GM21528 (cell line): Measurements from ENCODE around the gene DNAJC7.
"Not testable (repeated sequence)": the region's sequence is repeated elsewhere in the genome, so short reads cannot be mapped to it uniquely, and the experiment has no call there.

ENCODE experiments used
- ATAC-seq: cut with Tn5 transposase; IDR thresholded peaks from one replicate; pipeline ENCODE4 v1.9.1; 2021; ENCODE audit warnings: mild to moderate bottlenecking, moderate library complexity; ENCODE audit not compliant: unreplicated experiment, low FRiP score

Gene DNAJC7

DNA sequence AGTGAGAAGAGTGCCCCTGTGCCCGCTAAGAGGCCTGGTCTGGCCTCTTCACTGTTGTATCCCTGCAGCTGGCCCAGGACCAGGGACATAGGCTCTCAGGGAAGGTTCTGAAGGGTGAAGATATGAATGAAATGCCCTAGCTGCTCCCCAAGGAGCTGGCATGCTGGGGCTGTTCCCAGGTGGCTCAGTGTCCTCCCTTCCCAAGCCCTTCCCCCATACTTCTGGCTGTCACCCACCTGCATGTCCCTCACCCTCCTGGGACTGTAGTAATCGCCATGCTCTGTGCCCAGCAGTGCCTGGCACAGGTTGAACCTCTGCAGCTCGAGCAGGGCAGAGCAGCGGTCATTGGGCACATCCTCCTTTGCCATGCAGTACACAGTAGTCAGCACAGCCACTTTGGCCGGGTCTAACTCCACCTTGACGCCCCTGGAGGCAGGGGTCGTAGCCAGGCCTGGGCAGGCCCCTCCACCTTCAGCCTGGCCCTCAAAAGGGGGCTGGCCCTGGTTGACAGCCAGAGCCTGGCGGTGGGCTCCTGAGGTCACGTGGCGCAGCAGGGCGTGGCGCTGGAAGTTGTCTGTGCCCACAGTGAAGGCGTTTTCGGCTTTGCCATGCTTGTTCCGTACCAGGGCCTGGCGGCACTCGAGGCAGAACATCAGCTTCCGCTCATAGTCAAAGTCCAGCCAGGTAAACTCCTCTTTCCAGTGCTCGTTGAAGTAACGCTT lies 25.5 kb upstream of the DNAJC7 start:
- no peak for ATAC-seq

DNA sequence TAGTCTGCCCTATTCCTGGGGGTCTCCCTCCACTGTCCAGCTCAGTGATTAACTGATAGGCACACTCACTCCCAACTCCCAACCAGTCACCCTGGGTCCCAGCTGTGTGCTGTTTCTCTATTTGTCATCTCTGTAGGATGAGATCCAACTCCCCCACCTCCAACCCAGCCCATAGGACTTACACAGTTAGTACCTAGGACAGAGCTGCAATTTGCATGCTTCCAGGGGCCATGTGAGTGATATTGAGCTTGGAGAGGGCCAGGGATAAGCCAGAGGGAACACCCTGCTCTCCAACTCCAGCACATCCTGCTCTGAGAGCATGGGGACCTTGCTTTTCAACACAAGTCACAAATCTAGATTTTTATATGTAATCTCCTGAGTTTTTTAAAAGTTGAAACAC lies 24.4 kb upstream of the DNAJC7 start:
- no peak for ATAC-seq

DNA sequence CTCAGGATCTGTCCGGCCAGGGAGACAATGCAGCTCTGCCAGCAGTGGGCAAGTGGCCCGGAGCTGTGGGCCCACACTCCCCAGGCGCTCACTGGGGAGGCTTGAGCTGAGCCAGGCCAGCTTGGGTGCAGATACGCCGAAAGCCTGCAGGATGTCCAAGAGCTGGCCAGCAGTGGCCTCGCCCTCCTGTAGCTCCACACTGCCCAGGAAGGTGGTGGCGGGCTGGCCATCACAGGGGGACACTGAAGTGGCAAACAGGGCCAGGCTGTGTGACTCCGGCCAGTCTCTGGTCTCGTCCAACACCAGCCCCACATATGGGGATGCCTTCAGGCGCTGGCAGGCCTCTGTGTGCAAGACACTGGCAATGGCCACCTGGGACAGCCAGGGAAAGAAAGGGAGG lies 23.6 kb upstream of the DNAJC7 start:
- no peak for ATAC-seq

GRCh38 chr17:42039794-42040763 lies 22.8 kb upstream of the DNAJC7 start:
- no peak for ATAC-seq

- ATAC-seq: no peak
Measured at GRCh38 chr17:42038221-42038973, 21.2 kb upstream of the DNAJC7 start.

GRCh38 chr17:42034059-42034458 lies 16.8 kb upstream of the DNAJC7 start:
- no peak for ATAC-seq

DNA sequence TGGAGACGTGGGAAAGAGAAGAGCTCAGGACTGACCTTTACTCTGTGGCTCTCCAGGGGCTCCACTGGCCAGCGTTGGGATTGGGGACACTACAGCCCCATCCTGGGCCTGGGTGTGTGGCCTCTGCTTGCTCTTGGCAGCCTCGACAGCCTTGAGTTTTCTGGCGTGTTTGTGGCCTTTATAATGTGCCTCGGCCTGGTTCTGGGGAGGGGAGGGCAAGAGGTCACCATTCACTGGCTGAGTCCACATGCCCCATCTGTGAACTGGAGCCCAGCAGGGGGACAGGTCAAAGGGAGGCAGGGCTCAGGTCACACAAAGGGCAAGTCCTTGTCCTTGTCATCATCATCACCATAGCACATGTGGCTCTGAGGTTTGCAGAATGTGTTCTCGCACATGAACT lies 14.3 kb upstream of the DNAJC7 start:
- ATAC-seq: no peak

DNA sequence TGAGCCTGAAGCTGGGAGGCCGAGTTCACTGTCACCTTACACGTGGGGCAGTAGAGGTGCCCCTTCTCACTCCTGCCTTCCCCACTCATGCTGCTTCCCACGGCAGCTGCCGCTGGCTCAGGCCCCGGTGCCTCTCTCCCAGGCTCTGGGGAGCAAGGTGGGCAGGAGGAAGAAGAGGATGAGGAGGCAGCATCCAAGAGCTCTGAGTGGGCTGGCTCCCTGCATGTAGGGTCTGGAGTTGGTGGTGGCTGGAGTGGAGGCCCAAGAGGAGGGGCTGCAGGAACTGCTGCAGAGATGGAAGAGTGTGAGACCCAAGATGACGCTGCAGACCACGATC lies 11.5 kb upstream of the DNAJC7 start:
- no peak for ATAC-seq

GRCh38 chr17:42027961-42028790 lies 10.9 kb upstream of the DNAJC7 start:
- ATAC-seq: no peak

GRCh38 chr17:42027590-42027889 lies 10.3 kb upstream of the DNAJC7 start:
- ATAC-seq: no peak

DNA sequence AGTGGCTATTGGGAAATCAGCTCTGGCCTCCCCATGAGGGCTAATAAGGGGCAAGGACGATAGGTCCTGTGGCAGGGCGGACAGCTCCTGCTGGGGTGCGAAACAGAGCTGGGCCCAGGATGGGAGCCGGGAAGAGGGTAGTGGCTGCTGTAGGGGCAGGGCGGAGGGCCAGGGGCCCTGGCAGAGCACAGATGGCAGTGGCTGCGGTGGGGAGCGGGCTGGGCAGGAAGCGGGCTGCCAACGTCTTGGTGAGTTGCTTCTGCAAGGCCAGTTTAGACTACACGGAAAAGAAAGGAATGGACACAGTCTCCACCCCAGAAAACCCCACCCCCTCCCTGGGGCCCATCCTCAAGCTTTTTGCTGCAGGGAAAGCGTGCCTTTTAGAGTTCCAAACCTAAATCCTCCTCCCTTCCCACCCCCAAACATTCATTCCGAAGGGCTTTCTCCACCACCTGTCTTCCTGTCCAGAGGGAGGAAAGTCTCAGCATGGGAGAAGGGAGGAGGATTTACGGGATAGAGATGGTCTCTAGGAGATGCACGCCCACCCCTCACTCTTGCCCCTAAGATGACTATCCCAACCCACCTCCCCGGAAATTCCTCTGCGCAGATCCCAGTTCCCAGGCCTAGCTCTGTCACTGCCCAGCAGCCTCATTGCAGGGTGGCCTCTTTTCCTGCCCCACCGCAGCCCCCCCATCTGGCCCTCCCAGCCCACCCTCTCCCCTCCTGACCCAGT lies 9.8 kb upstream of the DNAJC7 start:
- no peak for ATAC-seq

GRCh38 chr17:42025936-42026335 lies 8.7 kb upstream of the DNAJC7 start:
- no peak for ATAC-seq

- no peak for ATAC-seq
Measured at GRCh38 chr17:42025191-42025579, 7.9 kb upstream of the DNAJC7 start.

- no peak for ATAC-seq
Measured at GRCh38 chr17:42023524-42024349, 6.5 kb upstream of the DNAJC7 start.

GRCh38 chr17:42020845-42021244 lies 3.6 kb upstream of the DNAJC7 start:
- ATAC-seq: not testable (repeated sequence)

DNA sequence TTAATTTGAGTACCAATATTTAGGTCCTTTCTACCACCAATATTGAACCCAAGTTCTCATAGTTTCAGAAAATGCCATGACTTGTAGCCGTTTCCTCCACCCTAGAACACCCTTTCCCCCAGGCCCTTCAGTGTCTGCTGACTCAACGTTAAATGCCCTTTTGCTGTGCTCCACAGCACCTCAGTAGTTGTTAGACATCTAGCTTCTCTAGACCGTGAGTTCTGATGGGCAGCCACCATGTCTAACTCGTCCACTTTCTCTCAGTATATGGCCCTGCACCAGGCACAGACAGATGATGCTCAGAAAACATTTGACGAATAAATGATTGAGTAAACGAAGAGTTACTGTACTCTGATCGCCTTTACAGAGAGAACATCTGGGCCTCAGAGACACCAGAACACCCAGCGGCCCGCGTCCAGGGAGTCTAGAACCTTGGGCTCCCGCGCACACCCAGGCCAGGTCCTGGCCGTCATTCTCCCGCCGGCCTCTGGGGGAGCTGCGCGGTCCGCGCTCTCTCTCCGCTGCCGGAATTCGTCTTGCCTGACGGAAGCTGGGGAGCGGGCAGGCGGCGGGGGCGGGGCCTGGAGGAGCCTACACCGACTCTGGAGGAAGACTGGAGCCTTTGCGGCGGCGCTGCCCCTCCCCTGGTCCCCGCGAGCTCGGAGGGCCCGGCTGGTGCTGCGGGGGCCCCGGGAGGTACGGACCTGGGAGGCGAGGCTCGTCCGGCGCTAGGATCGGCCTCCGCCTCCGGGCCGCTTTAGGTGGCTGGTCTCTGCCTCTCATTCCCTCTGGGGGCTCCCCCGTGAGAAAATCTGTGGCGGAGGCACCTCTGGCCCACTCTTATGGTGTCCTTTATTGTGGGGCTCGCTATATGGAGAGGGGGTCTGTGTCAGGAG lies 2.5 kb upstream of the DNAJC7 start, which contains the start of gene NKIRAS2:
Gene NKIRAS2 (plus strand): TSS at position 582 of the 896 bp plus-strand sequence. CDS start 1,488 bp downstream, outside the sequence.
- no peak for ATAC-seq

- no peak for ATAC-seq
Measured at GRCh38 chr17:42018988-42019387, 1.7 kb upstream of the DNAJC7 start.

DNA sequence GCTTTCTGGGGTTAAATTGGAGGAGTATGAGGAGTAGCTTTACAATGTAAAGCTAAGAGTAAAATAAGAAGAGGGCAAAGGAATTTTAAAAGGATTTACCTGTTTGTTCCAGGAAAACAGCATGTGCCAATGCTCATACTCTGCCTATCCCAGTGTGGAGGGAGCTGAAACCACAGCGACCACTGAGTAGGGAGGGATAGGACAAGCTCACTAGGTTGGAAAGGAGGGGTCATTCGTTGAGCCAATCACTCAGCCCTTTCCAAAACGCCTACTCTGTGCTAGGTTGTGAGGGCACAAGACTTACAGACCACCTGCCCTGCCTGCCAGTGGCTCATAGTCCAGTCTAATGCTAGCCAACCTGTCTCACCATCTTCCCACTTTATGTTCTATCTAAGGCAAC lies 1.1 kb upstream of the DNAJC7 start:
- no peak for ATAC-seq
